Measurements from ENCODE around the gene UBR1.

- TF ChIP-seq POLR2A (IDR thresholded peaks at IDR 0.05; ENCODE audit: low read depth) (no peak), EP300 (IDR thresholded peaks at IDR 0.05) (no peak), CTCF (IDR thresholded peaks at IDR 0.05) (no peak)
These were observed 9.4 kb downstream of the UBR1 start for GRCh38 chr15:43096411-43096810.
